ENCODE results near the gene HSPB2.

DNA sequence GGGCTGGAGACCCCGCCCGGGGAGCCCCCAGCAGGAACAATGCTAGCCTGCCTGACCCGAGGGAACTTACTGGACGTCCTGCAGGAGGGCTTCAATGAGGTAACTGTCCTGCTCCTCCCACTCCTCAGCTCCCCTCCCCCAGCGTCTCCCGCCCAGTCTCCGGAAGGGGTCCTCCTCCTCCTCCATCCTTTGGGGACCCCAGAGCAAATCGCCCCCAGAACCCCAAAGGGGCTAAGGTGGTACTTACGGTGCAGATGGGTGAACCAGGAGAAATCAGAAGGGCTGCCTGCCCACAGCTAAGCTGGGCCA lies 24.9 kb downstream of the HSPB2 start:
- TF ChIP-seq GATA2 (IDR thresholded peaks at IDR 0.05; ENCODE audit: low read depth, low read length) (no peak), GATA3 (IDR thresholded peaks at IDR 0.05; ENCODE audit: low read depth, low read length) (no peak)
